ENCODE data around the gene MKNK2.

The MKNK2 gene

GRCh38 chr19:2021453-2022140 lies 29.4 kb downstream of the MKNK2 start:
- DNase-seq, result no peak

GRCh38 chr19:2018752-2019151 lies 32.3 kb downstream of the MKNK2 start:
- DNase-seq, result no peak

- DNase-seq, result peak; percentile 76
Measured at GRCh38 chr19:2016041-2016807, 34.8 kb downstream of the MKNK2 start.

- peak; percentile 65 for DNase-seq
Measured at GRCh38 chr19:2015608-2015950, 35.5 kb downstream of the MKNK2 start, which contains the start of gene BTBD2. Gene BTBD2 (minus strand): TSS chr19:2015714. CDS start chr19:2015703, 11 bp downstream.

- no peak for DNase-seq
Measured at GRCh38 chr19:2014731-2015607, 36.1 kb downstream of the MKNK2 start.

- no peak for DNase-seq
Measured at GRCh38 chr19:2014131-2014571, 36.9 kb downstream of the MKNK2 start.

- DNase-seq, result no peak
Measured at GRCh38 chr19:2013683-2013961, 37.4 kb downstream of the MKNK2 start.

GRCh38 chr19:2012941-2013682 lies 37.9 kb downstream of the MKNK2 start:
- DNase-seq, result no peak

GRCh38 chr19:2011169-2011568 lies 39.9 kb downstream of the MKNK2 start:
- no peak for DNase-seq

GRCh38 chr19:2010135-2010668 lies 40.8 kb downstream of the MKNK2 start:
- DNase-seq, result no peak

- no peak for DNase-seq
Measured at GRCh38 chr19:2003874-2004273, 47.2 kb downstream of the MKNK2 start.

- no peak for DNase-seq
Measured at GRCh38 chr19:1999856-2000515, 51.1 kb downstream of the MKNK2 start.

GRCh38 chr19:1998712-1999708 lies 52.0 kb downstream of the MKNK2 start:
- DNase-seq, result no peak

GRCh38 chr19:1997353-1998233 lies 53.5 kb downstream of the MKNK2 start:
- DNase-seq, result no peak

- peak; percentile 23 for DNase-seq
Measured at GRCh38 chr19:1992759-1993260, 58.2 kb downstream of the MKNK2 start.

- no peak for DNase-seq
Measured at GRCh38 chr19:1991018-1991913, 59.8 kb downstream of the MKNK2 start.

- no peak for DNase-seq
Measured at GRCh38 chr19:1990230-1991017, 60.6 kb downstream of the MKNK2 start.
